ENCODE measurements around the gene CRAT.

GRCh38 chr9:129060991-129061390 lies 49.6 kb downstream of the CRAT start:
- TF ChIP-seq CTCF (conservative IDR thresholded peaks at IDR 0.05 in 1 of 2, IDR thresholded peaks at IDR 0.05 in 1 of 2; ENCODE audit: low read depth in 1 of 2, low read length in 2 of 2) (no peak), EZH2 (IDR thresholded peaks at IDR 0.05; ENCODE audit: low read length, missing control alignments) (no peak)
